Measurements from ENCODE around the gene PDS5A. TPM values are rescaled to one million over a fixed set of nuclear protein-coding genes. Genes with fewer than 3 reads are reported as not detected.
"Not testable (repeated sequence)": the region's sequence is repeated elsewhere in the genome, so short reads cannot be mapped to it uniquely, and the experiment has no call there.

The PDS5A gene
- total RNA-seq, 2 donors from 2014 or later = 52.3 to 56.6 TPM

- DNase-seq (ENCODE audit: low spot score) = no peak
- intact Hi-C loops (cut with DNase I) = no loop called here
Observed at GRCh38 chr4:39808231-39808749, 169.4 kb downstream of the PDS5A start.

GRCh38 chr4:39802005-39802404 lies 175.7 kb downstream of the PDS5A start:
- no peak for DNase-seq (ENCODE audit: low spot score)
- intact Hi-C loops (cut with DNase I) = no loop called here

GRCh38 chr4:39792976-39793375 lies 184.7 kb downstream of the PDS5A start:
- DNase-seq (ENCODE audit: low spot score); intact Hi-C loops (cut with DNase I): not testable (repeated sequence)

- DNase-seq (ENCODE audit: low spot score) = no peak
- intact Hi-C loops (cut with DNase I) = no loop called here
Observed at GRCh38 chr4:39792529-39792928, 185.2 kb downstream of the PDS5A start.

GRCh38 chr4:39792128-39792527 lies 185.6 kb downstream of the PDS5A start:
- DNase-seq (ENCODE audit: low spot score) = no peak
- intact Hi-C loops (cut with DNase I) = no loop called here

GRCh38 chr4:39786838-39787237 lies 190.9 kb downstream of the PDS5A start:
- no peak for DNase-seq (ENCODE audit: low spot score)
- intact Hi-C loops (cut with DNase I) = no loop called here

GRCh38 chr4:39785083-39785482 lies 192.6 kb downstream of the PDS5A start:
- no peak for DNase-seq (ENCODE audit: low spot score)
- intact Hi-C loops (cut with DNase I) = no loop called here

- DNase-seq (ENCODE audit: low spot score); intact Hi-C loops (cut with DNase I): not testable (repeated sequence)
Observed at GRCh38 chr4:39781988-39782387, 195.7 kb downstream of the PDS5A start.

Other genes with a start within 250 kb of the PDS5A start
- 1 to 10 TPM; 7.9 to 9.1 TPM for gene N4BP2, start 78.9 kb upstream of the PDS5A start, total RNA-seq
- 1 to 10 TPM; 3.2 to 4.2 TPM for gene RHOH, start 219.1 kb upstream of the PDS5A start, total RNA-seq